ENCODE results near the gene KRTAP10-4.
A peak's percentile ranks its signal among the peaks of the same experiment; 100 is the strongest.
"Not testable (repeated sequence)": the region's sequence is repeated elsewhere in the genome, so short reads cannot be mapped to it uniquely, and the experiment has no call there.

The KRTAP10-4 gene

GRCh38 chr21:44552136-44552535 is 21.4 kb upstream of the KRTAP10-4 start:
- no peak overlapping the region for H3K4me3 ChIP-seq
- no peak overlapping the region for H3K27ac ChIP-seq

DNA sequence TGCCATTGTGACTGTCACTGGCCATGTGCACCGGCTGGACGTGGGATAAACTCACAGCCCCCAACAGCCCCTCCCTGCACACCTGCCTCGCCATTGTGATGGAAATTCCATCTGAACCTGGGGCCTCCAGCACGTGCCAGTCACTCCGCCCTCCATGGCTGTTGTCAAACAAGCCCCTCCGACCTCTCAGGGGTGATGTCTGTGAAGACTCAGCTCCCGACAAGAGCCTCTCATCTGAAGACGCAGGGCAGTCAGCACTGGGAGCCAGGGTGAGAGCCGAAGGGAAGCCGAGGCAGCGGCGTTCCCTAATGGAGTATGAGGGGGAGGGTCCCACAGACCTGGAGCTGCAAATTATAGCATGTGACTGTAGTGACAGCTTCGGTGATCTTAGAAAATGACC is 20.8 kb upstream of the KRTAP10-4 start:
- H3K4me3 ChIP-seq = no peak overlapping the region
- no peak overlapping the region for H3K27ac ChIP-seq

DNA sequence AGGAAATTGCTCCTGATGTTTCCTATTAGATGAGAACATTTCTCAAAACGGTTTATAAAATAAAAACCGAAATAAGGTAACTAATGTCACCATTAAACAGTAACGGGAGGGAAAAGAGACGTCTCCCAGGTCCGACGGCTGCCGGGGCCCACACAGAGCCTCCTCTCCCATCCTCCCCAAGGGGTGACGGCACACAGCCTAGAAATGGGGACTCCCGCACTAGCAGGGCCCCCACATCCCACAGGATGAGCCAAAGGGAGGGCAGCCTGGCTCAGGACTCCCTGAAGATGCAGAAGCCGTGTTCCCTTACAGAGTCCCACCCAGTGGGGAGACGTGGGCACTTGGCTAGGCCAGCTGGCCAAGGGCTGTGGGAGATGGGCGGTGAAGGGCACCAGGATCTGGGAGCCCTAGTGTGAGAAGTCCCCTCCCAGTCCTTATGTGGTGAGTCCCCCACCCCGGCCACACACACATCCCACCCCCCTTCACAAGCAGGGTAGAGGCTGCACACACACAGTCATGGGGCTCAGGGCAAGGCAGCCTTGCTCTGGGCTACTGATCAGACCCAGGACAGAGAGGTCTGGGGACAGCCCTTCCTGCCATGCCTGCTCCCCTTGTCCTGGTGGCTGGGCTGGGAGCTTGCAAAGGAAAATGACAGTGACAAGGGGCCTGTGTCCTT is 18.2 kb upstream of the KRTAP10-4 start:
- Histone ChIP-seq H3K4me3 (no peak overlapping the region), H3K27ac (no peak overlapping the region)

DNA sequence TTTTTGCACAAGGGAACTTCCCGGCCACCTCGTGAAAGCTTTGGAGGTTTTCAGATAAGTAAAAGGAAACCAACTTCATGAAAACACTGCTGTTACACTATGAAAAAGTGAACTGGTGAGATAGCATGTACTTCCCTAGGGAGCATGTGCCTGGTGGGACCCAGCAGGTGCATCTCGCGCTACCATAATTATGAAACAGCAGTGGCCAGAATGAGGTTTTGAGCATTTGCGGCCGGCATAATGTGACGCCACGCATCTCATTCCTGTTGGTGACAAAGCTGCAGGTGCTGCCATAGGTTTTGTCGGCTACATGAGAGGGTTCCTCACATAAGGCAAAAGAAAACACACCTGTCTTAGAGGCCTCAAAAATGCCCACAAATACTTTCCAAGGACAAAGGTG is 16.6 kb upstream of the KRTAP10-4 start:
- H3K4me3 ChIP-seq = no peak overlapping the region
- H3K27ac ChIP-seq = no peak overlapping the region

- no peak overlapping the region for H3K27ac ChIP-seq
- H3K4me3 ChIP-seq = no peak overlapping the region
These were observed 15.8 kb upstream of the KRTAP10-4 start for GRCh38 chr21:44557491-44558328.

DNA sequence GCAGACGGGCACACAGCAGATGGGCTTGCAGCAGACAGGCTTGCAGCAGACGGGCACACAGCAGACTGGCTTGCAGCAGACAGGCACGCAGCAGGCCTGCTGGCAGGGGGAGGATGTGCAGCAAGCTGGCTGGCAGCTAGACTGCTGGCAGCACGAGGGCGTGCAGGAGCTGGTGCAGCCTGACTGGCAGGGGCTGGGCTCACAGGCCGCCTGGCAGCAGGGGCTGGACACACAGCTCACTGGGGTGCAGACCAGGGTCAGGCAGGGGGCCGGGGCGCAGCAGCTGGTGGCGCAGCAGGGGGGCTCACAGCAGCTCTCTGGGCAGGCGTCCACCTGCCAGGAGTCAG is 15.2 kb upstream of the KRTAP10-4 start:
- not testable (repeated sequence) for H3K4me3 ChIP-seq, H3K27ac ChIP-seq

- no peak within 1 kb of the TSS for H3K4me3 ChIP-seq
- no peak within 1 kb of the TSS for H3K27ac ChIP-seq
These were observed 14.8 kb upstream of the KRTAP10-4 start, which contains the start of gene KRTAP10-3 for GRCh38 chr21:44558695-44559094. TSS of gene KRTAP10-3 (minus strand) at chr21:44558795. CDS start at chr21:44558715, 80 bp downstream.

GRCh38 chr21:44564099-44564498 is 9.4 kb upstream of the KRTAP10-4 start:
- Histone ChIP-seq H3K4me3 (no peak overlapping the region), H3K27ac (peak overlapping the region in 1 of 21 experiments; percentile 59)

DNA sequence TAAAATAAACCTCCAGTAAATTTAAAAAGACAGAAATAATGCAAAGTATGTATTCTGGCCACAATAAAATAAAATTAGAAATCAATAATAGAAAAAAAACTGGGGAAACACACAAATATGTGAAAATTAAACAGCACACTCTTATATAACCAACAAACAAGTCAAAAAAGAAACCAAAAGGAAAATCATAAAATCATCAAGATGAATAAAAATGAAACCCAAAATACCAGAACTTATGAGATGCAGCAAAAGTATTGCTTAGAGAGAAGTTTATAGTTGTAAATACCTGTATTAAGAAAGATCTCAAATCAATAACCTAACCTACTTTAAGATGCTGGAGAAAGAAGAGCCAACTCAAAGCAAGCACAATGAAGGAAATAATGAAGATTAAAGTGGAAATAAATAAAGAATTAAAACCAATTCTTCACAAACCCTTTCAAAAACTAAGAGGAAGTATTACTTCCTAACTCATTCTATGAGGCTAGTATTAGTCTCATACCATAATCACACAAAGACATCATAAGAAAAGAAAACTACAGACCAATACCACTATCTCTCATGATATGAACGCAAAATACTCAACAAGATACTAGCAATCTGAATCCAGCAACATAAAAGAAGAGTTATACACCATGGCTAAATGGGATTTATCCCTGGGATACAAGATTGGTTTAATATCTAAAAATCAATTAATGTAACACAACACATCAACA is 8.5 kb upstream of the KRTAP10-4 start:
- Histone ChIP-seq H3K4me3 (no peak overlapping the region), H3K27ac (peak overlapping the region in 2 of 21 experiments; percentile 6 to 59)

DNA sequence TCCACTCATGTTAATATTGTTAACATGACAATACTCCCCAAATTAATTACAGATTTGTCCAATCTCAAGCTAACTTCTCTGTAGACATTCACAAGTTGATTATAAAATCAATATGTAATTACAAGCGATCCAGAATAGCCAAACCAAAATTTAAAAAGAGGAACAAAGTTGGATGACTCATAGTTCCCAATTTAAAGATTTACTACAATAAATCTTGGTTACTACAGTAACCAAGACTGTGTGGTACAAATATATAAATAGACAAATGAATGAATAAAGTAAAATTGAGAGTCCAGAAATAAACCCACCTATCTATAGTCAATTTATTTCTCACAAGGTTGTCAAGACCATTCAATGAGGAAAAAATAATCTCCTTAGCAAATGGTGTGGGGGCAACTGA is 7.1 kb upstream of the KRTAP10-4 start:
- H3K4me3 ChIP-seq = no peak overlapping the region
- H3K27ac ChIP-seq = no peak overlapping the region

- H3K4me3 ChIP-seq = no peak overlapping the region
- H3K27ac ChIP-seq = no peak overlapping the region
These were observed 5.9 kb upstream of the KRTAP10-4 start for GRCh38 chr21:44567481-44568171.

- H3K4me3 ChIP-seq = no peak overlapping the region
- H3K27ac ChIP-seq = no peak overlapping the region
These were observed 5.3 kb upstream of the KRTAP10-4 start for GRCh38 chr21:44568261-44568660.

GRCh38 chr21:44568667-44569556 is 4.6 kb upstream of the KRTAP10-4 start:
- Histone ChIP-seq H3K27ac (no peak overlapping the region), H3K4me3 (no peak overlapping the region)

DNA sequence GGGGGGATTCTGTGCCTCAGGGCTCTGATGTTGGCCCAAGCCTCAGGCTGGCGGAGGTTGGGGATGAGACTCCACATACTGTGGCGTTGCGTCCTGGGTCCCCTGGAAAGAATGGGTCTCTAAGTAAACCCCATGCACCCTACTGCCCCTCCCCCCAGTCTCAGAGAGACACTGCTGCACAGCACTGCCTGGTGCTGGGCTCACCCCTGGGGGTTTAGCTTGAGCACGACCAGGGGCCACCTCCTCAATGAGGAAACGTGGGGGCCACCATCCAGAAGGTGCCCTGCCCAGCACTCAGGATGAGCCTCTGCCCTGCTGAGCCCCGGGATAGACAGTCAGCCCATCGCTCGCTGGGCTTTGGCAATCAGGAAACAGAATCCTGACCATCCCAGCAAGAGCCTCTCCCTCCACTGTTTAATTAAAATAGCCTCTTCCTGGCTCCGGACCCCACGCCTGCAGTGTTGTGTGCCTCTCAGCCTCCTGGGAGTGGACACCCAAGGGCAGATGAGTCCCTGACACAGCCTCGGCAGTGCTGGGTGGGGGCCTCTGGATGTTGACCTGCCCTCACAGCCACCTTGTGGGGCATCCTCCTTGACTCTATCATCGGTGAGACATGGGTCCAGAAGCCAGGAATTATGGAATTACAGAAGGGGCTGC is 3.5 kb upstream of the KRTAP10-4 start:
- Histone ChIP-seq H3K4me3 (no peak overlapping the region), H3K27ac (no peak overlapping the region)

- no peak overlapping the region for H3K4me3 ChIP-seq
- no peak overlapping the region for H3K27ac ChIP-seq
These were observed 2.2 kb upstream of the KRTAP10-4 start for GRCh38 chr21:44571296-44571695.

DNA sequence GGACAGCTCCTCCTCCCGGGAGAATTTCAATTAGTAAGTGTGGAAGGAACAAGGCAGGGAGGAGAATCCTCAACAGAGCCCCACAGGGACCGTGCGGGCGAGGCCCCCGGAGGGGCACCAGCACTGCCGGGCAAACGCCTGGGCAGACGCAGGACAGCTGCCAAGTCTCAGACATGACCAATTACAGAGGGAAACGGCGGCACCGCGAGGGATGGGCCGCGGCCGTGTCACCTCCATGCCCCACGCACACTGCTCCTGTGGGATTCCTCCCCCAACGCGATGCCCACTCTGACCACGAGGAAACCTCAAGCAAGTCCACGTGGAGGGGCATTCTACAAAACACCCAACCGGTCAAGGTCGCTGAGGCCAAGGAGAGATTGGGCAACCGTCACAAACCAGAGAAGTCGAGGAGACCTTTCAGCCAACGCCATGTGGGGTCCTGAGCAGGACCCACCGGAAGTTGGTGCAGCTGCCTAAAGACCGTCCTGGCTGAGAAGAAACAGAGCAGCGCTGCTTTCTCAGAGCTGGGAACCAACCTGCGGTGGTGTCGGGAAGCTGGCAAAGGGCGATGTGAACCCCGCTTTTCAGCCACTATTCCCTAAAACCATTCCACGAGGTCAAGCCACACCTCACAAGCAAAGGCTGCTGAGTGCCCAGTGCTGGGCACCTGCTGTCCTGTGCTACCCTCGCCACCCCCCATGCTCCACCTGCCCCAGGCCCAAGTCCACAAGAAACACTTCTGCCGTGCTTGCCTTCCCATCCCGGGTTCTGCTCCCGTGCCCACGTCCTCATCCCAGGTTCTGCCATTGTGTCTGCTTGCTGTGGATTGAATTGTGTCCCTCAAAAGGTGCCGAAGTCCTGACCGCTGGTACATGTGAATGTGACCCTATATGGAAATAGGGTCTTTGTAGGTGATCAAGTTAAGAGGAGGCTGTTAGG is 1.4 kb upstream of the KRTAP10-4 start:
- H3K4me3 ChIP-seq = no peak overlapping the region
- no peak overlapping the region for H3K27ac ChIP-seq

- Histone ChIP-seq H3K4me3 (no peak overlapping the region), H3K27ac (peak overlapping the region in 1 of 21 experiments; percentile 27)
These were observed 458 bp upstream of the KRTAP10-4 start for GRCh38 chr21:44572959-44573583.
